RKO (cell line): ENCODE measurements around the gene CLASRP.

Experiments
- DNase-seq: peaks from one replicate; pipeline ENCODE4 v3.0.0-alpha.2; 2016; ENCODE audit warnings: low spot score

The CLASRP gene

DNA sequence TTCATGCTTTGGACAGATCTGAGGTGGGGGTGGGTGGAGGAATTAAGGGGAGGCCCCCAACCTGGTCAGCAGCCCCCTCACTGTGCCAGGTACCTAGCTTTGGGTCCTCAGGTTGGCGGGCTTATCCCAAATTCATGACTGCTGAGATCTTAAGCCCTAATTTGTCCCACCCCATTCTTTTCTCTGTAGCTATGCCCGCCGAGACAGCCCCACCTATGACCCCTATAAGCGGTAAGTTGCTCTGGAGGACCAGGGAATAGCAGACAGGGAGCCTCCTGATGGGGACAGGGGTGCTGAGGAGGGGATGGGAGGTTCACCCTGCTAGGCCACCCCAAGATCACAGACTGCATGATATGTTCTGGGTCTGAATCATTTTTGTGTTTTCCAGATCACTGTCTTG, 23.1 kb downstream of the CLASRP start:
- DNase-seq: no peak

DNA sequence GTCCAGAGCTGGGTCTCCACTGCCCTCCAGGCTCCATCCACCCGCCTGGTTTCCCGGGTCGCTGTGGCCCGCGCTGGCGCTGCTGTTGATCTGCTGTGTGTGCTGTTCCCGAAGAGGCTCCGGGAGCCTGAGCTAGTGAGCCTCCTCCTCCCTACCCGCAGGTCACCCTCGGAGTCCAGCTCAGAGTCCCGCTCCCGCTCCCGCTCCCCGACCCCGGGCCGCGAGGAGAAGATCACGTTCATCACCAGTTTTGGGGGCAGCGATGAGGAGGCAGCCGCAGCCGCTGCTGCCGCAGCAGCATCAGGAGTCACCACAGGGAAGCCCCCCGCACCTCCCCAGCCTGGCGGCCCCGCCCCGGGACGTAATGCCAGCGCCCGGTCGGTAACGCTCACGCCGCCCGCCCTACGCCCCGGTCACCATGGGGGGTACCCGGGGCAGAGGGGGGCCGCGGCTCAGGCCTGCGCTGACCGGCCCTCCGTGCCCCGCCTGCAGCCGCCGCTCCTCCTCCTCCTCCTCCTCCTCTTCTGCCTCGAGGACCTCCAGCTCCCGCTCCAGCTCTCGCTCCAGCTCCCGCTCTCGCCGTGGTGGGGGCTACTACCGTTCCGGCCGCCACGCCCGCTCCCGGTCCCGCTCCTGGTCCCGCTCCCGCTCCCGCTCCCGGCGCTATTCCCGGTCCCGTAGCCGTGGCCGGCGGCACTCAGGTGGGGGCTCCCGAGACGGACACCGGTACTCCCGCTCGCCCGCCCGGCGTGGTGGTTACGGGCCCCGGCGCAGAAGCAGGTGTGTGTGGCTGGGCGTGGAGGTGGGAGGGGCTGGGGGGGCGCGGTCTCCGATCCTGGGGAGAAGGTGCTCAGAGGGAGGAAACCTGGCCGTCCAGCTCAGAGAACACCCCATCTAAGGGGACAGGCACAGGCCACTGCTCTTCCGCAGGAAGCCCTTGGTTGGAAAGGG, 25.3 kb downstream of the CLASRP start:
- no peak for DNase-seq

DNA sequence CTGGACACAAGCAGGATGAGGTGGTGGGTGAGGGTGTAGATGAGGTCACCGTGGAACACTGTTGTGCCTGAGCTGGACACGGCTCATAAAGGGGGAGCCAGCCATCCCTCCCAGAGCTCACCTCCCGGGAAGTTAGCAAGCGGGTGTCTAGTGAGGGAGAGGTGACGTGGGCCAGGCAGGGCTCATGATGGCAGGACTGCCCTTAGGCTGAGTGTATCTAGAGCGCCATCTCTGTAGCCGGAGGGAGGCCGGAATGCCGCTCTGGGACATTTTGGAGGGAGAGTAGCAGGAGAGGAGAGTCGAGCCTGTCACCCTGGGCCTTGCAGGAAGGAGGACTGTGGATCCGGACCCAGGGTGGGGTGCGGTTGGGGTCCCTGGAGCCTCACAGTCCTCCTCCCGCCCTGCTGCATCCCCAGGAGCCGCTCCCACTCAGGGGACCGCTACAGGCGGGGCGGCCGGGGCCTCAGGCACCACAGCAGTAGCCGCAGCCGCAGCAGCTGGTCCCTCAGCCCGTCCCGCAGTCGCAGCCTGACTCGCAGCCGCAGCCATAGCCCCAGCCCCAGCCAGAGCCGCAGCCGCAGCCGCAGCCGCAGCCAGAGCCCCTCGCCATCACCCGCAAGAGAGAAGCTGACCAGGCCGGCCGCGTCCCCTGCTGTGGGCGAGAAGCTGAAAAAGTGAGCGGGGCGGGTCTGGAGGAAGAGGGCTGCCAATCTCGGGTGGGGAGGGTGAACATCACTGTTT, 28.2 kb downstream of the CLASRP start:
- no peak for DNase-seq

DNA sequence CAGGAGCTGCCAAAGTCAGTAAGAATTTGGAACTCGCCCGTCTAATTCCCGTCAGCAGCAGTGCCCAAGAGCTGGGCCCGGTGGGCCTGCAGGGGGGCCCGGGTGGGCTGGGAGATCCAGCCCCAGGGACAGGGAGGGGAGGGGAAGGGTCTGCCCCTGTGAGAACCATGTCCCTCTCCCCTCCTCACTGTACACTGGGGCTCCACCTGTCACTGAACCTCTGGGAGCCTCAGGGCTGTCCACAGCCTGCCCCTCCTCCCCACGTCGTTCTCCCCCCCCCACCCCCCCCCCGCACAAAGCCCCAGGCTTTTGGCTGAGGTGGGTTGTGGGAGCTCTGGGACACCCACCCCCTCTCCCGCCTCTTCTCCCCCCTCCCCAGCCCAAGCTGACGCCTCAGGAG, 29.2 kb downstream of the CLASRP start:
- DNase-seq: no peak

DNA sequence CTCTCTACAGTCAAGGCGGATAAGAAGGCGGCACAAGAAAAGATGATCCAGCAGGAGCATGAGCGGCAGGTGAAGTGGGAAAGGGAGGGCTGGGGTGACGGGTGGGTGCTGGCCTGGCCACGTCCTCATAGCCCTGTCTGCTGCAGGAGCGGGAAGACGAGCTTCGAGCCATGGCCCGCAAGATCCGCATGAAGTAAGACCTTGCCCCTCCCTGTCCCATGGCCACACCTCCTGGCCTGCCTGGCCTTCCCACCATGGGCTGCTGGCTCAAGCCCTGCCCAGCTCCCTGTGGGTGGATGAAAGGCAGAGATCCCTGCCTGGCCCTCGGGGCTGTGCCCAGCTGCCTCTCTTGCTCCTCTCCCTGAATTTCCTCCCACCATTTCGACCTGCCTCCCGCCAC, 30.2 kb downstream of the CLASRP start:
- DNase-seq: no peak

DNA sequence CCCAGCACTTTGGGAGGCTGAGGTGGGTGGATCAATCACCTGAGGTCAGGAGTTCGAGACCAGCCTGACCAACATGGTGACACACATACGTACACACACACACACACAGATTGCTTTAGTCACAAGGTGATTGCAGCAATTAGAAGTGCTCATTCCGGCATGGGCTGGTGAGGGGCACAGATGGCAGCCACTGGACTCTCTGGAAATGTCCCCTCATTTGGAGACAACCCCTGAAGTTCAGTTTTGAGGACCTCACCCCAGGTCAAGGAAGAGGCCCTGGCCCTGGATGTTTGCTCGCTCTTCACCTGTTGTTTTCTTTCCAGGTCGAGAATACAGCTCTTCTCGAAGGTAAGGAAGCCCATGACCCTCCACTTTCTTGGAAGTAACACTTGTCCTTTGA, 31.4 kb downstream of the CLASRP start:
- no peak for DNase-seq

DNA sequence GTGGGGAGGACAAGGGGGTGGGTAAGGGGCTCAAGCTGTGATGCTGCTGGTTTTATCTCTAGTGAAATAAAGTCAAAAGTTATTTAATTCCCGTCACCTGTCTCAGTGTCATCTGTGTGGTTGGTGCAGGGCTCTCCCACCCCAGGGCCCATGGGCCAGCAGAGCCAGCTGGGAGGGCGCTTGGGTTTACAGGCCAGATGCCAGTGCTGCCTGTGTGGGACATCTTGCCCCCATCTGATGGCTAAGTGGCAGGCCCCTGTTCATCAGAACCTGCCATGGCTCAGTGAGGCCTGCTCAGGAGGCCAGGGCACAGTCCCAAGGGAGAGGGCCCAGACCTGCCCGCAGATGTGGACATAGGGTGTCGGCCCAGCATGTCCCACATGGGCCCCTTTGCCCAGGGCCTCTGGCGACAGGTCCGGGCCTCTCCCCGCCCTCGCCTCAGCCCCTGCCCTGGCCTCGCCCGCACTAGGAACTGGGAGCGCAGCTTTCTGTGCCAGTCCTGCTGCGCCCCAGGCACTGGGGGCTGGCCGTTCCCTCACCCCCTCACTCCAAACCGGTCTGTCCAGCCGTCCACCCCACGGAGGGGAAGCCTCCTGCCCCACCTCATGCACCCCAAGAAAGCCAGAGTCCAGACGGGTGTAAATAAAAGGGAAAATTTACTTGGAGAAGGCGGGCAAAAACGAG, 32.2 kb downstream of the CLASRP start:
- no peak for DNase-seq

DNA sequence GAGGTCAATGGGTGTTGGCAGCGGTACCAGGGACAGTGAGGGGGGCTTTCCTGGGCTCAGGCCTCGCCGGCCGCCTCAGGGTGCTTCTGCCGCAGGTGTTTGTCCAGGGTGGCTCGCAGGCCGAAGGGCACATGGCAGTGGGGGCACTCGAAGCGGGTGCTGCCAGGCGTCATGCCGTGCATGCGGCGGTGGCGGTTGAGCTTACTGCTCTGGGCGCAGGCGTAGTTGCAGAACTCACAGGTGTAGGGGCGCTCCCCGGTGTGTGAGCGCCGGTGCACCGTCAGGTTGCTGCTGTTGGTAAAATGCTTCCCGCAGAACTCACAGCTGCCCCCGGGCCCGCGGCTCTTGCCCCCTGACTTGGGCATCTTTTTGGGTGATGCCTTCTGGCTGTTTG, 32.7 kb downstream of the CLASRP start:
- no peak for DNase-seq

DNA sequence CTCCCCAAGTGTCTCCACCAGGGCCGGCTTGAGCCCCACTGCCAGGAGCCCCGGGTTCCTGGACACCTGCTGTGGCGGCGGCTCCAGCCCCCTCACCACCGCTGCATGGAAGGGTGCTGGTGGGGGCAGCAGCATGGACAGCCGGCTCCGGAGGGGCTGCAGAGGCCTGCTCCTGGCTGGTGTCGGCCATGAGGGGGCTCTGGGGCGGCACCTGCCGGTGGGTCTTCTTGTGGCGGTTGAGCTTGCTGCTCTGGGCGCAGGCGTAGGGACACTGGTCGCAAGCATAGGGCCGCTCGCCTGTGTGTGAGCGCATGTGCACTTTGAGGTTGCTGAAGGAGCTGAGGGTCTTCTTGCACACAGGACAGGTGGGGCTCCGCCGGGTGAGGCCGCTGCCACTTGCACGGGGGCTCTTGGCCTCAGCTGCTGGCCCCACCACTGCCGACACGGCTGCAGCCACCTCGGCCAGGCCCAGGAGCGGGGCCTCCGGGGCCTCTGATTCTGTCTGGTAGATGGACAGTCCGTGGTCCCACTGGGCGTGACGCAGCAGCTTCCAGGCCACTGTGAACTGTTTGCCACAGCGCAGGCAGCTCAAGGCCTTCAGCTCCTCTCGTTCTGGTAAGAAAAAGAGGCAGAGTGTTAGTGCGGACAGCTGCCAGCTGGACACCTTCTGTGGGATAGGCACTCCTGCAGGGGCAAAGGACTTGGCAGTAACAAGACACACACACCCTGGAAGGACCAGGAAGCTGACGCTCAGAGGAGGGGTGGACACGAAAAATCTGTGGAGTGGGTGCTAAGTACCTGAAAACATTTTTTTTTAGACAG, 33.3 kb downstream of the CLASRP start:
- no peak for DNase-seq

DNA sequence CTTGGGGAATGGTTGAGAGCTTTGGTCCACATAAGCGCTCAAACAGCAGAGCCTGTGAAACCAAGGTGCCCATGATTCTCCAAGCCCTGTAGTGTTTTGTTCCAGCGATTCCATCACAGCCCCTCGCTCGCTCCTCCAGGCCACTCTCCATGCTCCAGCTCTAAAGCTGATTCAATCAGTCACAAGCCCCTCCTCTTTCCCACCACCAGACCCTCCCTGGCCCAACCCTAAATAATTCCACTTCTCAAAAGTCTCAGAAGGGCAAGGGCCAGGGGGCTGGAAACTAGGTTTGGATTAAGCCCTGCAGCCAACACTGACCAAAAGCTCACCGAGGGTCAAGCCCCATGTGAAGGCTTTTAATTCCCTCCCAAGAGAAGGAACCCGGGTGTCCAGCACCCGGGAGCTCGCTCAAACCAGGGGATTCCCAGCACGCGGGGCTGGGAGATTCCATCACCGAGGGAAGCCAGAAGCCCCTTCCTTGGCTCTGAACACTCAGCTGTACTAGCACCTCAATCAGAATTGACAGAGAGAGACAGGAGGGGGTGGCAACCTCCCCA, 36.0 kb downstream of the CLASRP start:
- no peak for DNase-seq

DNA sequence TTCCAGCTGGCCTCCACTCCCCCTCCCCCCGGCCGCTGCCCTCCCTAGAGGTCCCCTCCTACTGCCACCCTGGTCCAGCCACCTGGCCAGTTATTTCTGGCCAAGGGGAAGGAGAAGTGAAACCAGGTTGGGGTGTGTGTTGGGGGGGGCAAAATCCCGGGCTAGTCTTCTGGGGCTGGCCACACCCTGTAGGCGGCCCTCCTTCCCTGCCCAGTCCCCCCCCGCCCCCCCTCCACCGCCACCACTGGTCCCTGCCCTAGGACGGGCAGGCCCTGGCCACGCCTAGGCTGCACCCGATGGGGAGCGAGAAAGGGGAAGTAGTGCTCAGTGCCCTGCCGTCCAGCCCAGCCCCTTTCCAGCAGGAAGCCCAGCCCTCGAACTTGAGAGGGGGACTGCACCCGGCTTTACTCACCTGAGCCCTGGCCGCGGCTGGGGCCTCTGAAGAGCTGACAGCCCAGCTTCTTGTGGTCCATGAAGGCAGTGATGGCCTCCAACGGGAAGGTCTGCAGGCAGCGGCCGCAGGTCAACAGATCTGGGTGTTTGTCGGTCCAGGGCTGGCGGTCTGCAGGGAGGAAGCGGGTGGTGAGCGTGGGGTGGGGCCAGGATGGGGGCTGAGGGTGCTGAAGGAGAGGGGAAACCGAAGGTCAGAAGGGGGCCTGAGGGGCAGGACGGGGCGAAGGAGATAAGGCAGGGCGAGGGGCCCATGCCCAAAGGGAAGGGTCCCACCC, 36.6 kb downstream of the CLASRP start:
- DNase-seq: peak; percentile 82

DNA sequence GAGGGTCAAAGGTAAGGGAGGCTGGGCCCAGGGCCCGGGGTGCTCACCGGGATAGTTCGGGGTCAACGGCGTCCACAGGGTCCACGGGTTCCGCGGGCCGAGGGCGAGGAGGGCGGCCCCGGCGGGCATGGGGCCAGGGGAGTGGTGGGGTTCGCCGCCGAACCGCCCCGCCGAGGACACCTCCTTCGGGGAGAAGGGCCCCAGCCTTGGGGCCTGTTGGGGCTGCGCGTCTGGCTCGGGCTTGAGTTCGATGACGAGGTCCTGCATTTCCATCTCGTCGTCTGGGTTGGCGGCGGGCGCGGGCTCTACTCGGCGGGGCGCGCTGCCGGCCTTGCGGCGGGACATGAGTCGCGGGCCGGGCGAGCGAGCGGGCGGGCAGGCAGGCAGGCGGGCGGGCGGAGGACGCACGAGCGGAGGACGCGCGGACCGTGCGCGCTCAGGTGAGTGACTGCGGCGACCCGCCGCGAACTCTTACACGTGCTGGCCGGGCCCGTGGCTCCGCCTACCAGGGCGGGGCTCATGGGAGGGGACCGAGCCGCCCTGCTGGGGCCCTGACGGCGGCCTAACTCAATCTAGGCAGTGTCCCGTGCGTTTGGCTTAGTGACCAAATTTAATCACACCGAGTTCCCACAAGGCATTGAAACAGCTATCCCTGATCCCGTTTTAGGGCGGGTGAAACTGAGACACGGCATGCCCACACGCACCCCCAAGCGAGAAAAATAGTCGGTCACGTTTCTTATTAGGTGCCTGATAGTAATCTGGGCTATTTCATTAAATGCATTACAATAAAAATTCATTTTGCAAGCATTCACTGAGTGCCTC, 37.4 kb downstream of the CLASRP start, which contains the start of gene ZNF296:
Gene ZNF296 (minus strand): TSS at position 450 of the 822 bp plus-strand sequence. CDS start 105 bp downstream, at position 345.
- peak; percentile 87 for DNase-seq

DNA sequence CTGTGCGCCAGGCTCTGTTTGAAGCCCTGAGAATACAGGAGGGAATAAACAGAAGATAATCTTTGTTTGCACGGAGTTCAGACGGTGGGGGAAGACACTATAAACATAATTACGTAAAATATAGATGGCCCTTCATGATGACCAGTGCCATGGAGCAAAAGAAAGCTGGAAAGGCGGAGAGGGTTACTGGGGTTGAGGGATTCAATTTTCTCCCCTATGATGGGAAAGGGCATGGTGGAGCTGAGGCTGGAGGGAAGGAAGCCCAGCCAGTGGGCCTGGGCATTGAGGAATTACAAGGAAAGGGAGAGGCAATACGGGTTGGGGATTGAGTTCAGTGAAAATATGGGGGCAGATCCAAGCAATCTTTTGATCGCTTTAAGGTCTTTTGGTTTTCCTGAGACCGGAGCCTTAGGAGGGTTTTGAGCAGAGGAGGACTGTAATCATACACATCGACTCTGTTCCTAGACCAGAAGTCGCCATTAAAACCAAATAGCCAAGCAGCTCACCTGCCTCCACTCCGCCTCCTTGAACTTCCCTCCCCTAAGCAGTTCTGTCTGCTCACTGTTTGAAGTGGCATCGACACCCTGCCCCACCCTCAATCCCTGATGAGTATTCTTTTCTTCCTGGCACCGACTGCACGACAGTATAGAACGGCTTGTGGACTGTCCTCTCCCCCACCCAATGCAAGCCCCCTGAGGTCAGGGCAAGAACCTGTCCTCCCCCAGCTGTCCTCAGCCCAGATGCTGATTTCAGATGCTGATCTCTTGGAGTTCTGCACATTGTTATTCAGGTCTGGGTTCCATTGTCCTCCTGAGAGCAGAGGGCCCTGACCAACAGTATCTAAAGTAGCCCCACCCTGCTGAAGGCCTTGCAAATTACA, 38.2 kb downstream of the CLASRP start:
- DNase-seq: no peak

DNA sequence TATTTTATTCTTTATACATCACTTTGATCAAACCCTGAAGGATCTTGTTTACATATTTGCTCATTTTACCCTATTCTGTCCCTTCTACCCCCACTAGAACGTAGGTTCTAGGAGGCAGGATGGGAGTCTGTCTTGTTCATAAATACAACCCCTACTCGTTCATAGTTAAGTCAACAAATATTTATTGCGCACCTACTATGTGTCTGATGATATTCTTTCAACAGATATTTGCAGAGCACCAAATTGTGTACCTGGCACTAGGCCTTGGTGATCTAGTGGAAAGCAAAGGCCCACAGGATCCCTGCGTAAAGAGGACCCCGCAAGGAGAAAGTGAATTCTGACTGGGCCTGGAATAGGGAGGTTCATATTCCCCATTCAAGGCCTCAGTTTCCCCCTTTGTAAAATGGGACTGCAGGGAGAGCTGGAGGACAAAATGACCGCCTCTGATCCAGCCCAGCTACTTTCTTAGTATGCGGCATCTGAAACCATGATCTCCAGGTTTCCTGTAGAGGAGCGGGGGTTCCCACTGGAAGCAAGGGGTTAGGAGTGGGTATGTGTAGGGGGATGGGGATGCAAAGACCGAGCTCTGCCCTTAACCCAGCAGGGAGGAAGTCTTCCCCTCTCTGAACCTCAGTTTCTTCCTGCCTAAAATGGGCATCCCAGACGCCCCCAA, 39.7 kb downstream of the CLASRP start:
- DNase-seq: no peak

DNA sequence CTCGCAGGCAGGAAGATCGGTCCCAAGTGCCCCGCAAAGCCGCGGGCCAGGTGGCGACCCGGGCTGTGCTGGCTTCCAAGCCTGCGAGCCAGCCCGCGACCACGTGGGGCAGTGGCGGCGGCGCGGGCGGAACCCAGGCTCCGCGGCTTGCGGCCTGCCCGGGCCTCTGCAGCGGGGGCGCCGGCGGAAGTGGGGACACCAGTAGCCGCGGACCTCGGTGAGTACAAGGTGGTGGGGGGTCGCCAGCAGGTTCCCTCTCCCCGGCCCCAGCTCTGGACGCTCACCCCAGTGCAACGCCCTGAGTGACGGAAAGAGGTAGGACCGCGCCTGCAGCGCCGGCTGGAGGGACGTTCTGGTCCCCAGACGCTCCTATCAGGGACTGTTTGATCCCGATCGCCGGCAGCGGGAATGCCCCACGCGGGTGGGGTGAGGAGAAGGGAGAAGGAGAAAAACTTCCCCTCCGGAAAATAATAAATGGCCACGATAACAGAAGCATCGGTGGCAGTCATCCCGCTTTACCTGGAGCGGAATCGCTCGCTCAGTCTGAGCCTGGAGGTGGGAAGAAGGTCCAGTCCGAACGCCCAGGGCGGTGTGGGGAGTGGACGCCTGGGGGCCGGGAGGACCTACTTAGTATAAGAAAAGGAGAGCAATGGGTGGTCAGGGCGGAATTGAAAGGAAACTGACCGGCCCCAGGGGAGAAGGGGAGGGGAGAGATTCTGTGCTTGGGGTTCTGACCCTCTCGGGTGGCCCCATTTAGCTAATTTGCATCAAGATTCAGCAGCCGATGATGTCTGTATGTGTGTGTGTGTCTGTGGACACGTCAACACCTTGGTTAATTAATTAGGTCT, 40.4 kb downstream of the CLASRP start, which contains the start of gene GEMIN7:
Gene GEMIN7 (plus strand): TSS at position 198 of the 848 bp plus-strand sequence. CDS start 10,855 bp downstream, outside the sequence.
- DNase-seq: peak; percentile 86

DNA sequence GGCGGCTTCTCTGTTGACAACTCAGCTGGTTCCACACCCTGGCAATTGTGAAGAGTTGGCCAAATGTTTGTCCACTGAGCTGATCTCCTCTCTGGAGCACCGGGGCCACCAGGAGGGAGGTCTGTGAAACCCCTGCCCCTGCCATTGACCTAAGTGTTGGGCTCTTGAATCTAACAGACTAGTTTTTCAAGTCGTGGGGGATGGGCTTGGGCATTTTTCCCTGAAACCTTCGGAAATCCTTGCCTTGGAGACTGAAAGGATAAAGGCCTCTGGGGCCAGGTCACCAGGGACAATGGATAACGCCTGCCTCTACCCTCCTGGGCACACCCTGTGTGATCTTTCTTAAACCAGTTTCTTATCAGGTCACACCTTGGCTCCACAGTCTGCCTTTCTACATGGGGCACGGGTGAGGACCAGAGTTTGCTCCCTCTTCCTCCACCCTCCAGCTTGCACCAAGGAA, 41.1 kb downstream of the CLASRP start:
- no peak for DNase-seq

DNA sequence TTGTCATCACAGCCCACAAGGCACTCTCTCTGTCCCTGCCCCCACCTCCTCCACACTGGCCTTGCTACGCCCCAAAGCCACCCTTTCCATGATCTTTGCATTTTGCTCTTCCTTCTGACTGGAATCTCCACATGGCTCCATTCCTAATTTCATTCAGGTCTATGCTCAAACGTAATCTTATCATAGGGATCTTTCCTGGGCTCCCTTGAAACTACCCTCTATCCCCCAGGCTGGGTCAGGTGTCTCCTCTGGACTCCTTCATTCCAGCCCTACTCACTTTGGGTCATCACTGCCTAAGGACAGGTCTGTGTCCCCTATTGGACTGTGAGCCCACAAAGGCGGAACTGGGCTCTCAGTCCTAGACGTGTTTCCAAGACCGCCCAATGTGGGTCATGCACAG, 43.3 kb downstream of the CLASRP start:
- DNase-seq: no peak
